Esophagus muscularis mucosa (tissue), 3 donors: ENCODE measurements around the gene WNT11.

Experiments
- CTCF ChIP-seq, 3 experiments: fragments of 200-600 bp in 2 of 3; fragments of 450-650 bp in 1 of 3; sonication (generic) in 2 of 3; IDR thresholded peaks; one replicate each; pipeline ENCODE4 v1.5.1; 2017 to 2019; ENCODE audit warnings: antibody characterized with exemption in 3 of 3, mild to moderate bottlenecking in 2 of 3, moderate library complexity in 1 of 3
- POLR2A ChIP-seq: fragments of 450-650 bp; IDR thresholded peaks from one replicate; pipeline ENCODE4 v1.6.1; 2017; ENCODE audit warnings: antibody characterized with exemption, moderate library complexity, mild to moderate bottlenecking, low read depth
- POLR2AphosphoS5 ChIP-seq, 2 donors: sonication (generic); formaldehyde crosslinking; IDR thresholded peaks; one replicate each; pipeline ENCODE4 v1.6.1; 2017; ENCODE audit warnings: antibody characterized with exemption in 2 of 2

GRCh38 chr11:76240666-76241065 lies 34.4 kb upstream of the WNT11 start:
- no peak for TF ChIP-seq CTCF (IDR thresholded peaks at IDR 0.05)
- no peak for TF ChIP-seq POLR2A
- no peak for TF ChIP-seq POLR2AphosphoS5 (IDR thresholded peaks at IDR 0.05)
